DOHH2 (cell line): ENCODE results near the gene PRMT3.

Experiments used
- H3F3A ChIP-seq: fragments of 200-600 bp; sonication (generic), shearing (Covaris generic); 2 replicates; pipeline ENCODE4 v1.6.0; 2016; ENCODE audit warnings: antibody characterized with exemption, mild to moderate bottlenecking; ENCODE audit not compliant: control insufficient read depth, insufficient read depth
- H3K27ac ChIP-seq: fragments of 200-600 bp; sonication (generic); 2 replicates; pipeline ENCODE4 v1.5.1; 2014; ENCODE audit warnings: low read depth, mild to moderate bottlenecking, low read length, moderate library complexity
- H3K27me3 ChIP-seq: fragments of 200-600 bp; sonication (generic); 2 replicates; pipeline ENCODE4 v1.6.1; 2014; ENCODE audit warnings: mild to moderate bottlenecking, low read length, mixed read lengths; ENCODE audit not compliant: control insufficient read depth
- H3K36me3 ChIP-seq: fragments of 200-600 bp; sonication (generic); 2 replicates; pipeline ENCODE4 v1.6.1; 2014; ENCODE audit warnings: mild to moderate bottlenecking, low read length, moderate library complexity, mixed read lengths; ENCODE audit not compliant: control insufficient read depth
- H3K4me1 ChIP-seq: fragments of 200-600 bp; sonication (generic); 2 replicates; pipeline ENCODE4 v1.6.1; 2014; ENCODE audit warnings: mild to moderate bottlenecking, low read length, mixed read lengths; ENCODE audit not compliant: control insufficient read depth
- H3K4me2 ChIP-seq: fragments of 200-600 bp; sonication (generic); 2 replicates; pipeline ENCODE4 v1.6.0; 2014; ENCODE audit warnings: mild to moderate bottlenecking, low read length, moderate library complexity
- H3K4me3 ChIP-seq: fragments of 200-600 bp; sonication (generic); 2 replicates; pipeline ENCODE4 v1.5.1; 2014; ENCODE audit warnings: mild to moderate bottlenecking, low read length, mixed read lengths
- H3K79me2 ChIP-seq: fragments of 200-600 bp; sonication (generic); 2 replicates; pipeline ENCODE4 v1.6.1; 2014; ENCODE audit warnings: mild to moderate bottlenecking, low read length, mixed read lengths; ENCODE audit not compliant: control insufficient read depth
- H3K9me2 ChIP-seq: fragments of 200-600 bp; sonication (generic); replicated peaks from 2 replicates; pipeline ENCODE4 v1.6.1; 2014; ENCODE audit warnings: mild to moderate bottlenecking, low read length, mixed read lengths; ENCODE audit not compliant: control insufficient read depth
- H3K9me3 ChIP-seq: fragments of 200-600 bp; sonication (generic); 2 replicates; pipeline ENCODE4 v1.6.1; 2014; ENCODE audit warnings: antibody characterized with exemption, low read length, mixed read lengths; ENCODE audit not compliant: control insufficient read depth, insufficient read depth
- H4K20me1 ChIP-seq: fragments of 200-600 bp; sonication (generic); 2 replicates; pipeline ENCODE4 v1.6.0; 2014; ENCODE audit warnings: low read depth, mild to moderate bottlenecking, antibody characterized with exemption, low read length, moderate library complexity; ENCODE audit not compliant: control insufficient read depth, insufficient read depth
- EZH2phosphoT487 ChIP-seq: fragments of 200-600 bp; sonication (generic); IDR thresholded peaks from 2 replicates; pipeline ENCODE4 v1.6.1; 2017; ENCODE audit warnings: borderline replicate concordance, mild to moderate bottlenecking, antibody characterized with exemption, low read length, moderate library complexity, mixed read lengths
- TF ChIP-seq, protein P1 (sequence below): fragments of 200-600 bp; sonication (generic); IDR thresholded peaks from one replicate; pipeline ENCODE4 v1.5.1; 2014; ENCODE audit warnings: antibody characterized with exemption, mild to moderate bottlenecking, low read depth, low read length; ENCODE audit not compliant: poor library complexity, severe bottlenecking

PRMT3 gene

DNA sequence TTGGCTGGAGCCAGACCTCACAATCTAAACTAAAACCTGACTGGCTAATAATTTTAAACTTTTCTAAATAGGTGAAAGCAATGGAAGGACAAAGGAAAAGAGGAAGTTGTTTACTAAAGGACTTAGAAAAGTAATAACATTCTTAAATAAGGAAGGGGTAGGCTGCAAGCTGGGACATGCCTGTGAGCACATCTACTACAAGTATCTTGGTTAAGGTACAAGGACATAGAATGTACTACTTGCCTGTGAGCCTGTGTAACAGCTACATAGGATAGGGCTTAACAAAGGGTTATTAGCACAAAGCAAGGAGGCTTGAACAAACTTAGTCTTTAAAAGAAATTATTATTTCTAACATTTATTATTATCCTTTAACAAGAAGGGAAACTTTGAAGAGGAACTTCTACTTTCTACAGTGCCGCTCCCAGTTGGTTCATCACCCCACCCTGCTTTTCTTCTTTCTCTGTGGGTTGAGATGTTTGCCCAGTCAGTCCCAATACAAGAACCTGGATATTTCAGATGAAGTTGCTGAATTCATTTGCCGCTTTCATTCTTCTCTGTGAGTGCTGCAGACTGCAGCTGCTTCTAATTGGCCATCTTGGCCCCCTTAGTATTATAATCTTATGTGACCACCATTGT lies 87.5 kb downstream of the PRMT3 start:
- no peak for TF ChIP-seq EZH2phosphoT487
- TF ChIP-seq, protein P1, sequence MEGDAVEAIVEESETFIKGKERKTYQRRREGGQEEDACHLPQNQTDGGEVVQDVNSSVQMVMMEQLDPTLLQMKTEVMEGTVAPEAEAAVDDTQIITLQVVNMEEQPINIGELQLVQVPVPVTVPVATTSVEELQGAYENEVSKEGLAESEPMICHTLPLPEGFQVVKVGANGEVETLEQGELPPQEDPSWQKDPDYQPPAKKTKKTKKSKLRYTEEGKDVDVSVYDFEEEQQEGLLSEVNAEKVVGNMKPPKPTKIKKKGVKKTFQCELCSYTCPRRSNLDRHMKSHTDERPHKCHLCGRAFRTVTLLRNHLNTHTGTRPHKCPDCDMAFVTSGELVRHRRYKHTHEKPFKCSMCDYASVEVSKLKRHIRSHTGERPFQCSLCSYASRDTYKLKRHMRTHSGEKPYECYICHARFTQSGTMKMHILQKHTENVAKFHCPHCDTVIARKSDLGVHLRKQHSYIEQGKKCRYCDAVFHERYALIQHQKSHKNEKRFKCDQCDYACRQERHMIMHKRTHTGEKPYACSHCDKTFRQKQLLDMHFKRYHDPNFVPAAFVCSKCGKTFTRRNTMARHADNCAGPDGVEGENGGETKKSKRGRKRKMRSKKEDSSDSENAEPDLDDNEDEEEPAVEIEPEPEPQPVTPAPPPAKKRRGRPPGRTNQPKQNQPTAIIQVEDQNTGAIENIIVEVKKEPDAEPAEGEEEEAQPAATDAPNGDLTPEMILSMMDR: no peak
- Histone ChIP-seq H3K4me2 (no peak overlapping the region), H3K9me2 (no peaks in the 10 kb centered on the region), H3K4me1 (peaks cover 8% of the 10 kb centered on the region; the same call in 1 of the 2 replicates), H3K27me3 (no peaks in the 10 kb centered on the region), H3K27ac (no peak overlapping the region), H3K79me2 (peaks cover 3% of the 10 kb centered on the region; the same call in 1 of the 2 replicates), H4K20me1 (no peaks in the 10 kb centered on the region), H3K9me3 (no peaks in the 10 kb centered on the region), H3K36me3 (peaks cover 58% of the 10 kb centered on the region), H3K4me3 (no peak overlapping the region), H3F3A (no peaks in the 10 kb centered on the region)

DNA sequence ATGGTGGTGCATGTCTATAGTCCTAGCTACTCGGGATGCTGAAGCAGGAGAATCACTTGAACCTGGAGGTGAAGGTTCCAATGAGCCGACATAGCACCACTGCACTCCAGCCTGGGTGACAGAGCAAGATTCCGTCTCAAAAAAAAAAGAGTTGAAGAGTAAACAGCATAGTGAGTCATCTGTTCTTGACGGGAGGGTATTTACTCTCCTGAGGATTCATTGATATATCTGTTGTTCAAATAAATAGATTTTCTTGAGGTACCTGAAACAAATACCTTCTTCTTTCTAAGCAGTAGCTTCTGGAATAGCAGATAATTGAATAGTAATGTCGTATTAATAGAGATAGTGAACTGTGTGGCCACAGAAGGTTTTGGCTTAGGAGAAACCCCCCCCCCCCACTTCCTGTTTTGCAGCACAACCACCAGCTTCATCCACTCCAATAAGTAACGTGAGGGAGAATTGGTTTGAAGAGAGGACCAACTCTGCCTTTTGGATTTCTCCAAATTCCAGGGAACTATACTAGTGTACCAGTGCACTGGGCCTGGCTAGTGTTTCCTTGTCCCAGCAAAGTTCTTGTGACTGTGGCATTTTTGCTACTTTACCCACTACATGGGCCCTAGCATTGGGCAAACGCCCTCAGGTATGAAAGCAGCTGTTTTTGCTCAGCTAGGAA lies 90.0 kb downstream of the PRMT3 start:
- Histone ChIP-seq H4K20me1 (no peaks in the 10 kb centered on the region), H3K27me3 (no peaks in the 10 kb centered on the region), H3K79me2 (no peaks in the 10 kb centered on the region), H3F3A (no peaks in the 10 kb centered on the region), H3K36me3 (peaks cover 59% of the 10 kb centered on the region), H3K4me2 (no peak overlapping the region), H3K27ac (no peak overlapping the region), H3K4me3 (no peak overlapping the region), H3K4me1 (peaks cover 8% of the 10 kb centered on the region; the same call in 1 of the 2 replicates), H3K9me2 (no peaks in the 10 kb centered on the region), H3K9me3 (no peaks in the 10 kb centered on the region)
- no peak for TF ChIP-seq EZH2phosphoT487
- TF ChIP-seq, protein P1: no peak

DNA sequence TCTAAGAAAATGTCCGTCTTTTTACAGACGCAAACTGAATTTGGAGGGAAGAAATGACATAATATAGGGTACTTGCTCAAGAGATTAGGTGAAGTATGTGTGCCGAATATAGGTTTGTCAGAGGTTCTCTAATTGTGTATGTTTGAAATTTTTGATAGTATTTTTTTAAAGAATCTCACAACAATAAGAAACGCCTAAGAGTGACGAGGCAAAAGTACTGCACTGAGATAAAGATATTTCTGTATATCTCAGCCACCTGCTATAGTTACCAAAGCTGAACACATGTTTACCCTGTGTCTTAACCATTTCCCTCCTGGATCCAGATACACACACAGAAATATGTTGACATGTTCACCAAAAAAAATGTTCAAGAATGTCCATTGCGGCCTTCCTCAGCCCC lies 92.0 kb downstream of the PRMT3 start:
- no peak overlapping the region for H3K27ac ChIP-seq
- H3K4me3 ChIP-seq: no peak overlapping the region
- peaks cover 62% of the 10 kb centered on the region for H3K36me3 ChIP-seq
- H3K4me1 ChIP-seq: peaks cover 4% of the 10 kb centered on the region; the same call in 1 of the 2 replicates
- H3K9me2 ChIP-seq: no peaks in the 10 kb centered on the region
- H3F3A ChIP-seq: no peaks in the 10 kb centered on the region
- H3K9me3 ChIP-seq: no peaks in the 10 kb centered on the region
- no peaks in the 10 kb centered on the region for H3K79me2 ChIP-seq
- no peaks in the 10 kb centered on the region for H4K20me1 ChIP-seq
- H3K27me3 ChIP-seq: no peaks in the 10 kb centered on the region
- TF ChIP-seq, protein P1: no peak
- TF ChIP-seq EZH2phosphoT487: no peak
- no peak overlapping the region for H3K4me2 ChIP-seq
